Peyer's patch (tissue), 4 donors: ENCODE data around the gene AOPEP.

Source experiments
- CTCF ChIP-seq, 6 experiments: fragments of 450-650 bp in 4 of 6; fragments of 200-600 bp in 2 of 6; sonication (generic) in 1 of 6; IDR thresholded peaks; one replicate each; pipeline ENCODE4 v1.5.1; 2017 to 2019; ENCODE audit warnings: antibody characterized with exemption in 6 of 6, mild to moderate bottlenecking in 3 of 6, moderate library complexity in 1 of 6
- POLR2A ChIP-seq, 2 donors: fragments of 450-650 bp; IDR thresholded peaks; one replicate each; pipeline ENCODE4 v1.5.1; 2017; ENCODE audit warnings: antibody characterized with exemption in 2 of 2, mild to moderate bottlenecking in 2 of 2, moderate library complexity in 2 of 2

DNA sequence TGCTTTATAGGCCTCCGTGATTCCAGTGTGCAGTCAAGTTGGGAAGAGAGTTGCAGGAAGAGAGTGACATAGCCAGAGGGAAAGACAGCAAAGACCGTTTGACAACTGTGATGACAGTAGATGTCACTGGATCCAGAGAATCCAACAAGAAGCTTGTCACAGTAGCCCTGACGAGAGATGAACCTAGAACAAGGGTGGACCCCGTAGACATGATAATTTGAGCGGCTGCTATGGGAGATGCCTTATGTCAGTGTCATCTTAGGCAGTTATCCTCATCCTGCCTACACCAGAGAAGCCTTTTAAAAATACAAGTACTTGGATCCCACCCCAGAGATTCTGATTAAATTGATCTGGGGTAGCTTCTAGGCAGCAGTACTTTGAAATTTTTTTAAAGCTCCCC, 125.4 kb downstream of the AOPEP start:
- TF ChIP-seq POLR2A (IDR thresholded peaks at IDR 0.05) (no peak), CTCF (IDR thresholded peaks at IDR 0.05) (no peak)
